Activated CD8-positive, alpha-beta memory T cell treated with anti-CD3 and anti-CD28 coated beads, Interleukin-2, amount 50 U/mL, for 4 hours (primary cell): ENCODE measurements around the gene PLK2.
A peak's percentile ranks its signal among the peaks of the same experiment; 100 is the strongest.

Experiments used
- DNase-seq: peaks from one replicate; pipeline ENCODE4 v3.0.0-alpha.2; 2020

PLK2 gene

GRCh38 chr5:58477760-58478376, 18.0 kb upstream of the PLK2 start:
- DNase-seq, result no peak

GRCh38 chr5:58475404-58475803, 15.5 kb upstream of the PLK2 start:
- no peak for DNase-seq

GRCh38 chr5:58469896-58470295, 10.0 kb upstream of the PLK2 start:
- no peak for DNase-seq

DNA sequence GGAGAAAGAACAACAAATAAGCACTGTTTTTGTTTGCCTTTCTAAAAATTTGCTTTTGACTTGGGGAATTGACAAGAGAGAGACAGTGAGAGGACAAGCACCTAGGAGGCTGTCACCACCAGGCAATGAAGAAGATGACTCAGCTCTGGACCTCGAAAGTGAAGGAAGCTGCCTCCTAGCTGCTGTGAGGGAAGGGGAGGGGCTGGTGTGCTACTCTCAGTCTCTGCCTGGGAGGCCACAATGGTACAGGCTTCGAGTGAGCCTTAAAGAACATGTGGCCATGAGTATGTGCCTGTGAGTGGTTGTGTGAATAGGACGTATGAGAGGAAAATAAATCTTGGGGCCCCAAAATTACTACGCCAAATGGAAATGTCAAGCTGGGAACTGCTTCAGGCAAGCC, 7.1 kb upstream of the PLK2 start:
- no peak for DNase-seq

DNA sequence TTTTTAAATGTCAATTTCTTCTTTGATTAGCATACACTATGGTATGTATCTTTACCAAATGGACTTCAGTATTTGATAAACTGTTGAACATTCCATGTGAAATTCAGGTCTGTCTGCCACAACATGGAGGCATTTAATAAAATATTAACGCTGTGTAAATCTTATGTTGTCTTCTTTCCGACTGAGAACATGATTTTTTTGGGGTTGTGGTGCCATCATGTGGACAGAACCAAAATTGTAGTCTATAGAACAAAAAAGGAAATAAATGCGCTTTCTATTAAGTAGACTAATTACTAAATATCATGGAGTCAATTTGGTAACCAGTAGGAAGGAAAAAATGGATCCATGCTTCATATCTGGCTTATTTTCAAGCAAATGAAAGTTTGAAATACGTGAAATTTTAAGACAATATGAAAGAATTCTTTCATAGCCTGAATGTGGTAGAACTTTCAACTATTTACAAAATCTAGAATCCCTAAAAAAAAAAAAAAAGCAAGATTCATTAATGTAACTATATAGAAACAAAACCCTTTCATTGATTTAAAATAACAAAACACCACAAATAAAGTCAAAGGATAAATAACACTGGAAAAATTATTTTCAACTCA, 2.8 kb upstream of the PLK2 start:
- DNase-seq, result peak; percentile 37

- DNase-seq, result no peak
These were observed 2.3 kb upstream of the PLK2 start for GRCh38 chr5:58462154-58462553.

- peak; percentile 91 for DNase-seq
These were observed 923 bp upstream of the PLK2 start for GRCh38 chr5:58460732-58461286.

DNA sequence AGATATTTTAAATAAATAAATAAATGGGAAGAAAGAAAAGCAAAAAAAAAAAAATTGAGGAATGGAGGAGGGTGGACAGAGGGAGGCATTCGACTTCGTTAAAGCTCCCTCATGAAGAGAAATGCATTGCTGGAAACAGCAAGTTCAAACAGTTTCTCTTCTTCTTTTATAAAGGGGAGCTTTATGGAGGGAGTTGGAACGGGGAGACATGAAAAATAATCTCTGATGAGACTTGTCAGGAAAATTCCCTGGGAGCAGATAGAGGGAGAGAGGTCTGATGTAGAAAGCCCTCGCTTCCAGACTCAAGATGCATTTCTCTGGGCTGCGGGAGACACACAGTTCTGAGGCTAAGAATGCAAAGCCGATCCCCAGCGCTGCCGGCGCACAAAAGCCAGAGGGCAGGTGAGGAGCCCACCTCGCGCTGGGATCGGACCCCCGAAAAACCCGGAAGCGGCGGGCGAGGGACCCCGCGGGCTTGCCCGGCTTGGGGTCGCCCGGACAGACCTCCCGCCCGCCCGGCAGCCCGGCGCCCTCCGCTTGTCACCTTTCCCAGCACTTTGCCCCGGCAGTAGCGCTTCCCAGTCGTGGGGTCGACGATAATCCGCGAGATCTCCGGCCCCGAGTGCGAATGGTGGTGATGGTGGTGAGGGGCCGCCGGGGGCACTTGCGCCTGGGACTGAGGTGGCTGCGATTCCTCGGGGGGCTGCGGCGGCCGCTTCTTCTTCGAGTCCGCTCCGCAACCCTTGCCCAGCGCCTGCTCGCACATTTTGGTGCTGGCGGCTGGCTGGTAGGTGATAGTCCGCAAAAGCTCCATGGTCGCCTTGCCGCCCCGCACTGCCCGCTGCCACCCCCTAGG, 512 bp downstream of the PLK2 start:
- DNase-seq, result no peak

GRCh38 chr5:58458743-58459145, 1.1 kb downstream of the PLK2 start:
- DNase-seq, result no peak

DNA sequence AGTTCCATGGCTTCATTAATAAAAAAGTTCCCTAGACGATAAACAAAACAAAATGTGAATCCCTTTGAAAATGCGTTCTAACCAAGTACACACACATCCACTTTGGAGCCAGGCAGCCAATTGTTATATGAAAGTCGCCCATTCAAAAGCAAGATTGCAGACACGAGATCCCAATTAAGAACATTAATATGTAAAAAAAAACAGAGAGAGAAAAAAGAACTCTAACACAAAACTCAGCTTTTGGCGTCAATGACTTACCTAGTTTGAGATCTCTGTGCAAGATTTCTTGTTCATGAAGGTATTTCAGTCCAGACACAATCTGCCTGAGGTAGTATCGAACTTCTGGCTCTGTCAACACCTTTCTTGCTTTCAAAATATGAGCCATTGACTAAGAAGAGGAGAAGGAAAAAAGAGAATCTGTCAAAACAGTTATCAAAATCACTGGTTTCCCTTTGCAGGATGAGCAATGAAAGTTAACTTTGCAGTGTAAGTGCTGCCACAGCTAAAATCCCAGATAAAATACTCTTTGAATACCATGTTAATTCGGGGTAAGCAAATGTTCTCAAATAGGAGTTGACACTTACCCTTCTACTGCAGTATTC, 1.6 kb downstream of the PLK2 start:
- no peak for DNase-seq

- no peak for DNase-seq
These were observed 2.8 kb downstream of the PLK2 start for GRCh38 chr5:58457050-58457449.

- DNase-seq, result no peak
These were observed 3.4 kb downstream of the PLK2 start for GRCh38 chr5:58456486-58456885.

DNA sequence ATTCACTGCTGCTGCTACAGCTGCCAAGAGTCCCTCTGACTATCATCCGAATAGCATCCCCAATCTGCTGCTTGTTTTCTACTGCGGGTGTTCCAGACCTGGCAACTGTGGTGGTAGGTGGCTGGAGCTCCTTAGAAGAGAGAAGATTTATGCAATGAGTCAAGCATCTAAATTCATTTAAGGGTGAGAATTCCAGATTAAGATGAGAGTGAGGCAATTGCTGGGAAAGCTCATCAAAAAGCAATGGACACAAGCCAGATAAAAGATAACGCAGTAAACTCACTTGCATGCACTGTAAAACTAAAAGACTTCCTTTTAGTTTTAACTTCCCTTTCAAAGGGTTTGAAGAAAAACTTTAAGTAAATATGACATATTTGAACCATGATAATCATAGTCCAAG, 3.9 kb downstream of the PLK2 start:
- DNase-seq, result no peak

DNA sequence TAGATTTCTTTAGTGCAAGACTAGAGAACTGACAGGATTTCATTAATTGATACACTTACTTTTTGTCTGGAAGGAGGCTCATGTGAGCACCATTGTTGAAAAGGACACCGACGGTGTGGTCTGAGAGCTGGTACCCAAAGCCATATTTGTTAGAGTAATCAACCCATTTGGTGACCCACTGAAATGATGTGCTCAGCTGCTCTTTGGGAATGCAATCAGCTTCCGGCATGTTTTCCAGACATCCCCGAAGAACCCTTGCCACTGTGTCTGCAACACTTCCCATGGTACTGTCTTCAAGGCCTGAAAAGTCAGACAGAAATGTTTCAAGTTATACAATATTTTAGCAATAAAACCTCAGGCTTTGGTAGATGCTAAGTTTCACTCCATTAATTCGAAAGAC, 4.4 kb downstream of the PLK2 start:
- DNase-seq, result no peak

DNA sequence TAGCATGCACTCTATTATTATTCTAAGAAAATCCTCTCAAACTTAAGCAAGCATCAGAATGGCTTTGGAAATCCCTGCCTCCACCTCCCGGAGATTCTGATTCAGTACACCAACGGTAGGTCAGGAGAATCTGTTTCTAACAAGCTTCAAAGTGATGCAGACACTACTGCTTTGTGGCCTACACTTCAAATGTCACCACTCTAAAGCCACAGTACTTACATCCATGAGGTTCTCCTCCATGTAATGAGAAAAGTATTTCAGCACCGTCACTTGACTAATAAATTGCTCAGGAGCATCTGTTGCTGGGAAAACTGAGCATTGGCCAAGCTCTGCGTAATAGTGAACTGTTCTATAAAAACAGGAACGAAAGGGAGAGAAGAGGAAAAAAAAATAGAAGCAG, 4.8 kb downstream of the PLK2 start:
- DNase-seq, result no peak

- DNase-seq, result no peak
These were observed 5.9 kb downstream of the PLK2 start for GRCh38 chr5:58454025-58454424.

DNA sequence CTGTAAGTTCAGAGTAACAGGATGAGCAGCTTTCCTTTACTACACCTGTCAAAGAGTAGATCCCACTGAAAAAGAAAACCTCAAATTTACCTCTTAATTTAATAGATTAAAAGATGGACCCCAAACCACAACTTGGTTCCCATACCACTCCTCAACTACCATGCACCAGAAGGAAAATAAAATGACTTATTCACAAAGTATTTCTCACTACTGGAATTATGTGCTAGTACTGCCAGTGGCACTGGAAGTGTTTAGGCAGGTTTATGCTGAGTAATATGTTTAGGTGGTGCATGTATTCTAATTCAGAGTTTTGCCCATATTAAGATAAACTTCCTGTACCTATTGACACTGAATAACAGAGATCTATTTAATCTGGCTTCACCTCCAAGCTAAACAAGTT, 6.6 kb downstream of the PLK2 start:
- DNase-seq, result no peak

DNA sequence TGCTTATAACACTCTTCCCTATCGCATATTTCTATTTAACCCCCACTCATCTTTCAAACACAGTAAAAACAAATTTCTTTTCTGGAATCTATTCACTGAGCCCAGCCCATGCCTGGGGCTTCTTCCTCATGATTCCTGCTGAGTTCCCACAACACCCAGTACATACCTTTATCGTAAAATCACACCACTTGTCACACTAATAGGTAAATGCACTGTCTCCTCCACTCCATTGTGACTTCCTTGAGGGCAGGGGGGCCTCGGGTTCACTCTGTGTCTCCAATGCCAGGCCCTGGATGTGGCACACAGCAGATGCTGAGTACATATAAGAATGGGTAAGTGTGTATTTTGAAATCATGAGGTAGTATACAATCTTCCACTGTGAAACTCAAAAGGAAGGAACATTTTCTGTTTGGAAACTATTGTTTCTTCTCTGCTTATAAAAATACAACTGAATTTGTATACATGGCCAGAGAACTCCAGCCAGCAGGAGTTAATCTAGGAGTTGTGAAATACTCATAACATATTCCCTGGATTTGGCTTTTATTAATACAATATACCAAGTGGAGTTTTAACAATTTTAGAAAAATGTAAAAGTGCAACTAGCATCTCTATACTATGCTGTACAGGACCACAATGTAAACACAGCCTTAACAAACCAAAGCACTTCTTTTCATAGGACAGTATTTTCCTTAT, 7.2 kb downstream of the PLK2 start:
- DNase-seq, result no peak

GRCh38 chr5:58451732-58452565, 7.9 kb downstream of the PLK2 start:
- no peak for DNase-seq

DNA sequence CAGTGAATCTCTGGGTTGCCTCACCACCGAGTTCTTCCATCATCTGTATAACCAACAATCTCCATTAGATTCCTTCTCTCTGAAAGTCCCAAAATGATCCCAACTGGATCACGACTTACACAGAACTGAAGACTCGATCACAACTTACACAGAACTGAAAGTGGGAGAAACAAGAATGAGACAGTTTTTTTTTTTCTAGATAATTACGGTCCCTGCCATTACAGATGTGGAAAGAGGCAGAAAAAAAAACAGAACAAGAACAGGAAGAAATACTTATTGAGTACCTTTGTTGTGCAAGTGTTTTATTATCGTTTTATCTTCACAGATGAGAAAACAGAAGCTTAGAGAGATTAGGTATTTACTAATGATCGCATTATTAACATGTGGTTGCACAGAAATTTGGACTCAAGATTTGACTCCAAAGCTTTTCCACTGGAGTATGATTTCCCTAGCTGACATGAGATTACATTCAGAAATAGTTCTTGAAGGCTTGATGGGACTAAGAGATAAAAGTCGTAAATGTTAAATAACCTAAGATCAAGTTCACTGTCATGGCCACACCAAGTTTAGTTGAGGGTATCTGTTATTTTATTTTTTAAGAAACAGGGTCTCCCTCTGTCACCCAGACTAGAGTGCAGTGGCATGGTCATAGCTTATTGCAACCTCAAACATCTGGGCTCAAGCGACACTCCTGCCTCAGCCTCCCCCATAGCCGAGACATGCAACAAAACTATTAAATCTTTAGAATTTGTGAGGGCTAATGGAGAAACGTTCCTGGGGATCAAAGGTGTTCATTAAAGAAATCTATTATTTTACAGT, 8.9 kb downstream of the PLK2 start:
- no peak for DNase-seq

- no peak for DNase-seq
These were observed 9.9 kb downstream of the PLK2 start for GRCh38 chr5:58450018-58450417.
